RWPE1 (cell line): ENCODE results near the gene TMEM14A.
A peak's percentile ranks its signal among the peaks of the same experiment; 100 is the strongest.

Experiments used
- CTCF ChIA-PET: fragments of 350-600 bp; sonication (Branson Sonifier 250); formaldehyde crosslinking; extraction: SDS; loops from one replicate; lab custom pipeline; 2021; lab: Yijun Ruan, JAX
- POLR2A ChIA-PET: fragments of 400-600 bp; formaldehyde crosslinking; extraction: SDS; loops from one replicate; lab custom pipeline; 2020; ENCODE audit warnings: antibody characterized with exemption; ENCODE audit not compliant: low non-redundant PET; lab: Yijun Ruan, JAX
- DNase-seq: peaks from one replicate; pipeline ENCODE4 v3.0.0; 2012; ENCODE audit warnings: low spot score
- H3K27ac ChIP-seq: fragments of 450-650 bp; 2 replicates; pipeline ENCODE4 v1.5.1; 2017
- TF ChIP-seq, protein P1 (sequence below): fragments of 450-650 bp; conservative IDR thresholded peaks from 2 replicates; pipeline ENCODE4 v1.5.1; 2017; ENCODE audit warnings: low read depth, mild to moderate bottlenecking

Gene TMEM14A

GRCh38 chr6:52642368-52642767 lies 28.5 kb upstream of the TMEM14A start:
- no peak overlapping the region for H3K27ac ChIP-seq
- TF ChIP-seq, protein P1, sequence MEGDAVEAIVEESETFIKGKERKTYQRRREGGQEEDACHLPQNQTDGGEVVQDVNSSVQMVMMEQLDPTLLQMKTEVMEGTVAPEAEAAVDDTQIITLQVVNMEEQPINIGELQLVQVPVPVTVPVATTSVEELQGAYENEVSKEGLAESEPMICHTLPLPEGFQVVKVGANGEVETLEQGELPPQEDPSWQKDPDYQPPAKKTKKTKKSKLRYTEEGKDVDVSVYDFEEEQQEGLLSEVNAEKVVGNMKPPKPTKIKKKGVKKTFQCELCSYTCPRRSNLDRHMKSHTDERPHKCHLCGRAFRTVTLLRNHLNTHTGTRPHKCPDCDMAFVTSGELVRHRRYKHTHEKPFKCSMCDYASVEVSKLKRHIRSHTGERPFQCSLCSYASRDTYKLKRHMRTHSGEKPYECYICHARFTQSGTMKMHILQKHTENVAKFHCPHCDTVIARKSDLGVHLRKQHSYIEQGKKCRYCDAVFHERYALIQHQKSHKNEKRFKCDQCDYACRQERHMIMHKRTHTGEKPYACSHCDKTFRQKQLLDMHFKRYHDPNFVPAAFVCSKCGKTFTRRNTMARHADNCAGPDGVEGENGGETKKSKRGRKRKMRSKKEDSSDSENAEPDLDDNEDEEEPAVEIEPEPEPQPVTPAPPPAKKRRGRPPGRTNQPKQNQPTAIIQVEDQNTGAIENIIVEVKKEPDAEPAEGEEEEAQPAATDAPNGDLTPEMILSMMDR = no peak
- no peak for DNase-seq
- CTCF ChIA-PET = interaction anchor here (1.7 kb wide), 1 partner anchor 10 kb away, joined by 4 read pairs; no protein-coding TSS in a partner anchor
- POLR2A ChIA-PET = no interaction called here

DNA sequence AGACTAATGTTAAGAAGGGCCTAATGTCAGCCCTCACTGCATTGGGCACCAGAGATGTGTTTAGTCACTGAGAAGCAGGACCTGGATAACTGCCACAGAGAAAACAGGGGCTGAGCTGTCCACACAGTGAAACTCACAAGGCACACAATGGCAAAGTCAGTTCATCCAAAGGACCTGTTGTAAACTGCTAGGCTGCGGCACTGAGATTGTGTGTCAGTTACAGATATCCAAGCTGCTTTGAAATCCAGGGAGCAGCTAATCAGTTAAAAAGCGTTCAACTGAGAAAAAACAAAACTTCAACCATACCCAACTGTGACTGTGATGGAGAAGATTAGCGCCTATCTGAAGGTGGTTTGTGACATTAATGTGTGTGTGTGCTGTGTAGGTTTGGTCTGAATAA lies 27.8 kb upstream of the TMEM14A start:
- TF ChIP-seq, protein P1 = no peak
- H3K27ac ChIP-seq = no peak overlapping the region
- CTCF ChIA-PET = no interaction called here
- POLR2A ChIA-PET = no interaction called here
- DNase-seq = no peak

GRCh38 chr6:52644253-52644652 lies 26.7 kb upstream of the TMEM14A start:
- DNase-seq = no peak
- POLR2A ChIA-PET = no interaction called here
- H3K27ac ChIP-seq = no peak overlapping the region
- TF ChIP-seq, protein P1 = no peak
- CTCF ChIA-PET = no interaction called here

DNA sequence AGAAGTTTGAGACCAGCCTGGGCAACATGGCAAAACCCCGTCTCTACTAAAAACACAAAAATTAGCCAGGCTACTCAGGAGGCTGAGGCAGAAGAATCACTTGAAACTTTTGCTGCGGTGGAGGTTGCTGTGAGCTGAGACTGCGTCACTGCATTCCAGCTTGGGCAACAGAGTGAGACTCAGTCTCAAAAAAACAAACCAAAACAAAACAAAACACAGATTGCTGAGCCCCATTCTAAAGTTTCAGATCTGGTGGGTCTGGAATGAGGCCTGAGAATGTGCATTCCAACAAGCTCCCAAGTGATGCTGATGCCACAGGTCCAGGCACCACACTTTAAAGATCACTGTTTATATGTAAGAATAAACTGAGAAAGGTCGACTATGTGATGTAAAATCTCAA lies 24.9 kb upstream of the TMEM14A start:
- H3K27ac ChIP-seq = no peak overlapping the region
- POLR2A ChIA-PET = no interaction called here
- CTCF ChIA-PET = no interaction called here
- TF ChIP-seq, protein P1 = no peak
- no peak for DNase-seq

- DNase-seq = no peak
- peak overlapping the region; percentile 25; the same call in 1 of the 2 replicates for H3K27ac ChIP-seq
- CTCF ChIA-PET = interaction anchor here (0.6 to 0.8 kb wide), 3 partner anchors 16 to 556 kb away, joined by 3 to 6 read pairs (median 5); no protein-coding TSS in a partner anchor
- TF ChIP-seq, protein P1 = no peak
- POLR2A ChIA-PET = no interaction called here
Measured at GRCh38 chr6:52647199-52647598, 23.7 kb upstream of the TMEM14A start.

- no peak for DNase-seq
- ChIA-PET CTCF (interaction anchor here (0.8 to 1.2 kb wide), 2 partner anchors 13 to 242 kb away, joined by 3 to 4 read pairs; no protein-coding TSS in a partner anchor), POLR2A (no interaction called here)
- no peak overlapping the region for H3K27ac ChIP-seq
- TF ChIP-seq, protein P1 = no peak
Measured at GRCh38 chr6:52649536-52650160, 21.3 kb upstream of the TMEM14A start.
